Globus pallidus (tissue), 1 donor: ENCODE results near the gene MSI2.
"Not testable (repeated sequence)": the region's sequence is repeated elsewhere in the genome, so short reads cannot be mapped to it uniquely, and the experiment has no call there.

Source experiments
- DNase-seq: peaks from one replicate; pipeline ENCODE4 v3.0.0-alpha.2; 2015; ENCODE audit warnings: low spot score

Gene MSI2

DNA sequence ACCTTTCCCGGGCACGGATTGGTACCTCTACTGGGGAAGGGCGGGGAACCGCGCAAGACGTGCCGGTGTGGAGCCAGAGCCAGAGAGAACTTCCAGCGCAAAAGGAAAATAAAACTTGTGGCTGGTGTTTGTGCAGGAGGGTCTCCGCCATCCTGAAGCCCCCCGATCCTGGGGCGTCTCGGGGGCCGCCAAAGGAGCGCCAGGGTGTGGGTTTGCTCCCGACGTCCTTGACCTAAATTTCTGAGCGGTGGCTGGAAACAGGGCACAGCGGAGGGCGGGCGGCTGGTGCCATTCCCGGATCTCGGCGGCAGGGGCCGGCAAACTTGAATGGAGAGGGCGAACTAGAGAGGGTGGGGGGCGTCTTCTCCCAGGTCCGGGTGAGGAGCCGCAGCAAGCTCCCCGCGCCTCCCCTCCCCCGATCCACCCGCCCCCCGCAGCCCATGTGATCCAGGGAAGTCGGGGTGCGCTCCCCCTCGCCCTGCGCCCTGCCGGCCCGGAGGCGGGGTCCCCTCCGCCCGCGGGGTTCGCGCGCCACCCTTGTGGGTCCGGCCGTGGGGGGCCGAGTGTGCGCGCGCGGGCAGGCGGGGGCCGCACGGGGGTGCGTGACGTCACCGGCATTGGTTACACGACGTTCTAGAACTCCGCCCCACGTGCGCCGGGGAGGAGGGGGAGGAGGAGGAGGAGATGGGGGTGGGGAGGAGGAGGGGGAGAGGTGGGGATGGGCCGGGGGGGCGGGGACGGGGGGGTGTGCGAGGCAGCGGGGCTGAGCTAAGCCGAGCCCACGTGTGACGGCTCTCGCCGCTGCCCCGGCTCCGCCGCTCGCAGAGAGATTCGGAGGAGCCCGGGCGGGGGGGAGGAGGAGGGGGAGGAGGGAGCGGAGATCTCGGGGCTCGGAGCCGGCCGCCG, at the start of gene MSI2:
MSI2 (plus strand) TSS at position 748 of the 906 bp plus-strand sequence. CDS start 220 bp downstream, outside the sequence.
- peak; percentile 92 for DNase-seq

DNA sequence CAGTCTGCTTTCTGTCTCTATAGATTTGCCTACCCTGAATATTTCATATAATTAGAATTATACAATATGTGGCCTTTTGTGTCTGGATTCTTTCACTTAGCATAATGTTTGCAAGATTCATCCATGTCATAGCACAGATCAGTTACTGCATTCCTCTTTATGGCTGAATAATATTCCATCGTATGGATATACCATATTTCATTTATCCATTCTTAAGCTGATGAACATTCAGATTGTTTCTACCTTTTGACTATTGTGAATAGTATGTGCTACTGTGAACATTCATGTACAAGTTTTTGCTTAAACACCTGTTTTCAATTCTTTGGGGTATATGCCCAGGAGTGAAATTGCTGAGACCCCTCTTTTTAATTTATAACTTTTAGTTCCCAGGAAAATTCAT, 49.4 kb upstream of the MSI2 start:
- DNase-seq, result no peak

DNA sequence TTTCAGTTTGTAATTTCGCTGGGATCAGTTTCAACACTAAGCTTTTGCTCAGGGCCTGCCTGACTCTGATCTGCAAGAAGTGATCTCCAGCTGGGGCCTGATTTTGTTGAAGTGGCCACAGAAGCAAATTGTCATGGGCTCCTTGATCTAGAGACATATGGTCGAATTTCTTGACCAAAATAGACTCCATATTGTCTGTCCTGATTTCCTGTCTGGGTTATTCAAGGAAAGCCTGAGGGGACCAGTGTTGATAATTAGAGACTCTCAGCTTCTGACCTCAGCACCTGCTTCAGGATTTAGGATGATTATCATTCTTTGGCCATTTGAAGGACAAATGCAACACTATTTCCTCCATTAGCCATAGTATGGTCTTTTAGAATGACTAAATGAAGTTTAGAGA, 48.9 kb upstream of the MSI2 start:
- no peak for DNase-seq

DNA sequence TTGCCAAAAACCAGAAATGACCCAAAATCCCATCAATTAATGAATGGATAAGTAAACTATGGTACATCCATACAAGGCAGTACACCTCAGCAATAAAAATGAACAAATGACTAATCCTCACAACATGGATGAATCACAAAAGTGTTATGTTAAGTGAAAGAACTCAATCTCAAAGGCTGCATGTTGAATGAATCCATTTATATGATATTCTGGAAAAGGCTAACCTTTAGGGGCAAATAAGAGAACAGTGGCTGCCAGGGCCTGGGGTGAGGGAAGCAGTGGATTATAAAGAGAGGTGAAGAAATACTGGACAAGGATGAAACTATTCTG, 46.1 kb upstream of the MSI2 start:
- no peak for DNase-seq

DNA sequence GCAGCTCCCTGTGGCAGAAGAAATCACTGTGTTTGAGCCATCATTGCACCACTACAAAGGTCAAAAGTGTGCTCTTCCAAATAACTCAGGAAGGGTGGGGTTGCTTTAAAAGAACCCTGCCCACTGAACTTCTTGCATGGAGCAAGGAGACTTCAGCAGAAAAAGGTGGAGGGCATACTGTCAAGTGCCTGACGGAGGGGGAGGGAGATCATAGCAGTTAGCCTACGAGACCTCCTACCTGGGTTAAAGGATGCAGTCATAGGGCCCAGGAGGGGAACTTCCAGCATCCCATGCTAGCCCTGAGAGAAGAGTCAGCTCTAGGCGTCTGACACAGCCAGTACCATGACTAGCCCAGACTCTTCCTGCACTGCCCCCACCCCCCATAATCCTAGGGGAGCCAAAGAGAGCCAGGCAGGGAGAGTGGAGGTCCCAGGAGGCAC, 45.3 kb upstream of the MSI2 start:
- no peak for DNase-seq

DNA sequence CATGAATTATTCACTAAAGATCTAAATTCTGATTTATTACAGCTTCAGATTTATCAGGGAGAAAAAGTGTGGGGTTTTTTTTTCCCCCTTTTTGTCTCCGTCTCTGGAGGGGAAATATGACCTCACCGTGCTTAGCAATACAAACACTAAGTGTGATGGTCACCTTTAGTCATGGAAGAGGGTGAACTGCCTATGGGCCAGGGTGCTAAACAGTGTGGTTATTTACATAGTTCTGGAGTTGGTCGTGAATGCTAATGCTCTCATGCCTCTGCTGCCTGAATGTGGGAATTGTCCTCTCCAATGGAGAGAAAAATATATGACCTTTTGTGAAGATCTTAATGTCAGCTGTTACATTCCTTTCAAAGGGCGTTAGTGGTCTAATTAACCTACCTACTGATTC, 44.8 kb upstream of the MSI2 start:
- no peak for DNase-seq

DNA sequence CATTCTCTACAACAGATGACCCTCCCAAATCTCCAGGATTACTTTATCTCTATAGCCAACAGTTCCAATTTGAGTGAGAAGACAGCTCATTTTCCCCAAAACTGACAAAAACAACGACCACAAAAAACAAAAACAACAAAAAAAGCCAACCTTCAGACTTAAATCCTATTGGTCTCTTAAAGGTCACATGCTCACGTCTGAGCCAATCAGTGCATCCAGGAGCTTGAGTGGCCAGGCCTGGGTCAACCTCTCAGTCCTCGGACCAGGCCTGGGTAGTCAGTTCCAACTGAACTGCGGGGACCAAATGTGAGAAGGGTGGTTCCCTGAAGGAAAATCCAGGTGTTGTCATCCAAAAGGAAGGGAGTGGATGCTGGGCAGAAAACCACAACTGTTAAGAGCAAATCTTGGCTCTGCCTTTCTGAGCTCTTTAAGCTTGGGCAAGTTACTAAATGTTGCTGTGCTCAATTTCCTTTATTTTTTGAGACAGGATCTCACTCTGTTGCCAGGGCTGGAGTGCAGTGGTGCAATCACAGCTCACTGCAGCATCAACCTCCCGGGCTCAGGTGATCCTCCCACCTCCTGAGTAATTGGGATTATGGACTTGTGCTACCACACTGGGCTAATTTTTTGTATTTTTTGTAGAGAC, 43.0 kb upstream of the MSI2 start:
- no peak for DNase-seq

DNA sequence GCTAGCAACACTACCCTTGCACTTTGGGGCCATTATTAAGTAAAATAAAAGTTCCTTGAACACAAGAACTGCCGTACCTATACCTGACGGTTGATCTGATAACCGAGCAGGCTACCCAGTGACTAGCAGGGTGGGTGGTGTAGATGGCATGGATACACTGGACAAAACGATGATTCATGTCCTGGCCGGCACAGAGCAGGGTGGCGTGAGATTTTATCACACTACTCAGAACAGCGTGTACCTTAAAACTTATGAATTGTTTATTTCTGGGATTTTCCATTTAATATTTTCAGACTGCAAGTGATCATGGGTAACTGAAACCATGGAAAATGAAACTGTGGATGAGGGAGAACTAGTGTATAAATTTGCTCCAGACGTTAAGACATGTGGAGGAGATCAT, 41.0 kb upstream of the MSI2 start:
- DNase-seq, result no peak

DNA sequence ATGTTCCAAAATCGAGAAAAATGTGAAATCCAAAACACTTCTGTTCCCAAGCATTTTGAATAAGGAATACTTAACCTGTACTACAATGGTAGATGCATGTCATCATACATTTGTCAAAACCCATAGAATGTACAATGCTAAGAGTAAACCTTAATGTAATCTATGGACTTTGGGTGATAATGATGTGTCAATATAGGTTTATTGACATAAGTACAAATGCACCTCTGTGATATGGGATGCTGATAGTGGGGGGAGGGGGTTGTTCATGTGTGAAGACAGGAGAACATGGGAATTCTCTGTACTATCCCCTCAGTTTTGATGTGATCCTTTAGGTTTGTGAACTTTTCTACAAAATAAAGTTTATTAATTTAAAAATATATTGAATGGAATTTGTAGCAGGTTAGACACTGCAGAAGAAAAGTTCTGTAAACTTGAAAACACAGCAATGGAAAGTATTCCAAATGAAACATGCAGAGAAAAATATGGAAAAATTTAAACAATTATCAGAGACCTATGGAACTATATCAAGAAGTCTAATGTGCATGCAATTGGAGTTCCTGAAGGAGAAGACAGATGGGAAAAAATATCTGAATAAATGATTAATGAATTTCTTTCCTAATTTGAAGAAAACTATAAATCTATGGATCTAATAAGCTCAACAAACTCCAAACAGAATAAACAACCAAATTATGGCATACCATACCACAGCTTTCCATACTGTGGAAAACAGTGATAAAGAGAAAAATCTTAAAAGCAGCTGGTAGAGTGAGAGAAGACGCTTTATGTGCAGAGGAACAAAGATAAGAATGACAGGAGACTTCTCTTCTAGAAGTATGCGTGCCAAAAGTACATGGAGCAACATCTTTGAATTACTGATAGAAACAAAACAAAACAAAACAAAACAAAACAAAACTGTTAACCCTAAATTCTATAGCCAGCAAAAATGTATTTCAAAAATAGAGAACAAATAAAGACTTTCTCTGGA, 34.7 kb upstream of the MSI2 start:
- DNase-seq, result no peak

DNA sequence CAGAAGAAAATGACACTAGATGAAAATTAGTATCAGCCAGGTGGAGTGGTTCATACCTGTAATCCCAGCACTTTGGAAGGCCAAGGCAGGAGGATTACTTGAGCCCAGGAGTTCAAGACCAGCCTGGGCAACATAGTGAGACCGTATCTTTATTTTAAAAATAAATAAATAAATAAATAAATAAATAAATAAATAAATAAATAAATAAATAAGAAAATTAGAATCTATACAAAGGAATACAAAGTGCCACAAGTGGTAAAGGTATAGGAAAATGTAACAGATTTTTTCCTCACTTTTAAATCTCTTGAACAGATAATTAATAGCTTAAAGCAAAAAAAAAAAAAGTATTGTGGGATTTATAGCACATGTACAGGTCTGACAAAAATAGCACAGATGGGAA, 33.9 kb upstream of the MSI2 start:
- not testable (repeated sequence) for DNase-seq

DNA sequence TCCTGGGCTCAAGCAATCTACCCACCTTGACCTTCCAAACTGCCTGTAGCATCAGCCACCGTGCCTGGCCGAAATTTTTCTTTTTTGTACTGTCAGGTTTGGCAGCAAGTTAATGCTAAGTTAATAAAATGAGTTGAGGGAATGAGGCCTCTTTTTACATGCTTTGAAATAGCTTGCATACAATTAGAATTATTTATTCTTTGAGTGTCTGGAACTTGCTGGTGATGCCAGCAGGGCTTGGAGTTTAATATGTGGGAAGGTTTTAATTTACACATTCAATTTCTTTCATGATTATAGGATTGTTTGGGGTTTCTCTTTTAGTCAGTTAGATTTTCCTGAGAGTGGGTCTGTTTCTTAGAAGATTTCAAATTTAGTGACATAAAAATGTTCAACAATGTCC, 31.2 kb upstream of the MSI2 start:
- no peak for DNase-seq

DNA sequence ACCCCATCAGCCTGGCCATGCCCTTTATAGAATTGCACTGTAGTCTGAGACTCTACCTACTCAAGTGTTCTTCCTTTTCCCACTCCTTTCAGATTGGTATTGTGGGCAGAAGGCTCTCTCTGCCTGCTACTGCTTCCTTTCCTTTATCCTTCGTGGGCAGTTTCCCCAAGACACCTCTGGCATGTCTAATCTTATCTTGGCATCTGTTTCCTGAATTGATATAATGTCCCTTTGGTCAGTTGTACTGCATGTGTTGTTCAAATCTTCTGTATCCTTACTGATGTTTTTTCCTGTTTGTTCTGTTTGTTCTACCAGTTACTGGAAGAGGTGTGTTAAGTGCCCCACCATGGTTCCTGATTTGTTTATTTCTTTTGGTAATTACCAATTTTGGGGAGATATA, 29.5 kb upstream of the MSI2 start:
- no peak for DNase-seq

DNA sequence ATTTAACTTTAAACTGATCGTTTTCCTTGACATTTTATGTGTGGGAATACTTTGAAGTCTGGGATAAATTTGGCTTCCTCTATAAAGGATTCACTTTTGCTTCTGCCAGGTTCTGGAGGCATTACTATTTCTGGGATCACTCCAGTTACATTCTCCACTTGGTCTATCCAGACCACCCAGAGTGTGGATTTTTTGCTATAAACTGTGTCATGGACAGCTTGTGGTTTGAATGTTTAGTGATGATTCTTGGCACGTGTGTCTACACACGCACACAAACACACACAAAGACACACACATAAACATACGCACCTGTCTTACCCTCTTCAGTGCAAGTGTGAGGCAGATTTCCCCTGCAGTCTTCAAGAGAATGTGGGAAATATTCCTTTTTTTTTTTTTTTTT, 27.4 kb upstream of the MSI2 start:
- no peak for DNase-seq

DNA sequence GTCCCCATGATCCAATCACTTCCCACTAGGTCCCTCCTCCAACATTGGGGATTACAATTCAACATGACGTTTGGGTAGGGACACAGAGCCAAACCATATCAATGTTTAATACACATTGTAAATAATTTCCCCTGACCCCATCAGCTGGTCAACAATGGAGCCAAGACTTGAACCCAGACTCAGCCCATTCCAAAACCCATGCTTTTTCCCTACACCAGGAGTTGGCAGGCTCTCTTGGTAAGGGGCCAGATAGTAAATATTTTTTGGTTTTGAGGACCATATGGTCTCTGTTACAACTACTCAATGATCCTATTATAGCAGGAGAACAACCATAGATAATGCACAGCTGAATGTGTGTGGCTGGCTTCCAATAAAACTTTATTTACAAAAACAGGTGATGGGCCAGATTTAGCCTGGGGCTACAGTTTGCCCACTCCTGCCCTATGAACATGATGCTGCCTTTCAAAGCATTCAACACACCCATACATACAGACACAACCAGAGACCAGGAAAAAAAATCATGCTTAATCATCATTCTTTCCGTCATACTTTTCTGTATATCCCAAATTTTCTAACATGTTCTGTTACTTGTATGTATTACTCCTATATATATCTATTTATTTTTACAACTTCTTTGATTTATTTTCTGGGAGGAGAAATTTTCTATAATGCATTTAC, 22.1 kb upstream of the MSI2 start:
- DNase-seq, result no peak

DNA sequence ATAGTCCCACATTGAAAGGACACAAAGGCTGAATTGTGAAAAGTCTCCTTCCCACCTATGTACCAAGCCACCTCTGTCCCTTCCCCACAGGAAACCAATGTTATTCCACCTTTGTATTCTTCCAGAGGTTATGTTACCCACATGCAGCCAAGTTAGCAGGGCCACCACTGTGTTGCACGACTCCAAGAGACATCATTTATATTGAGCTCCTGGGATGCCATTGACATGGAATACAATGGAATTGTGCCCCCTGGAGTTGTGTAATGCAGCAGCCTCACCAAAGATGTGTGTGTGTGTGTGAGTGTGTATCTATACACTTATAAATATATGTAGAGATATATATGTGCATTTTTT, 21.6 kb upstream of the MSI2 start:
- DNase-seq, result no peak

DNA sequence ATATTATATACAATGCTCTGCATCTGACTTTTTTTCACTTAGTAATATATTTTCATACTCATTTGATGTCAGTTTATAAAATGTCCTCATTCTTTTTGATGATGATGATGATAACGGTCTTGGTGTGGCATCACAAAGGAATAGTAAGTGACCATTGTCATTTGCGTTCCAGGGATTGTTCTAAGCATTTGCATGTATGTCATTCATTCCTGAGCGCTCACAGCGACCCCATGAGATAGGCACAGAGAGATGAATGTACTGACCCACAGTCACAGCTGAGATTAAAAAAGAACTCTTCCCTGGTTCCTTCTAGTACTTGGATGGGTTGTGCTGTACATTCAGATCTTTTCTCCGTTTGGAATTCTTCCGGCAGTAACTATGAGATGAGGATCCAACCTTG, 21.2 kb upstream of the MSI2 start:
- DNase-seq, result no peak

DNA sequence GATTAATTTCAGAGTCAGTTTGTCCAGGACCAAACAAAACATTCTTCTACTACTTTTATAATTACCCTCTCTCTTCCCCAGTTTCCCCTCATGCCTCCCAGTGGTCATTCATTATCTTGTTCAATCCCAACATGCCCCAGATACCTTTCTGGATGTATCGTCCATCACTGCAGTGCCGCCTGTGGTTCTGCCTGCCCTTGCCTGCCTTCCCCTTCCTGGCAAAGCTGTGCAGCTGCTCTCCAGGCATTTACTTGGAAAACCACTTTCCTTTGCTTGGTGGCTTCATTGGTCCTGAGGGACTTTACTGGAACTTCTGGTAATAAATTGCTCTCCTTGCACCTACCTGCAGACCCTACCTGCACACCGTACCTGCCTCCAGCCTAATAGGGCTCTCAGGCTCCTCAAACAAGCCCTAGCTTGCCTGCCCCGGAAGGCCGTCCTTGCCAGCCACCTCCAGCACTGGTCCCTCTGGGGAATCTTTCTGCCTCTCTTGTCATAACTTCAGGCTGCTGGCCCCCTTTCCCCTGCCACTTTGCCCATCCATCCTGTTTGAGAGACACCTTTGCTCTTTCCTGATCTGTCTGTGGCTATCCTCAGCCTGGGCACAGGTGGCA, 19.5 kb upstream of the MSI2 start:
- no peak for DNase-seq

DNA sequence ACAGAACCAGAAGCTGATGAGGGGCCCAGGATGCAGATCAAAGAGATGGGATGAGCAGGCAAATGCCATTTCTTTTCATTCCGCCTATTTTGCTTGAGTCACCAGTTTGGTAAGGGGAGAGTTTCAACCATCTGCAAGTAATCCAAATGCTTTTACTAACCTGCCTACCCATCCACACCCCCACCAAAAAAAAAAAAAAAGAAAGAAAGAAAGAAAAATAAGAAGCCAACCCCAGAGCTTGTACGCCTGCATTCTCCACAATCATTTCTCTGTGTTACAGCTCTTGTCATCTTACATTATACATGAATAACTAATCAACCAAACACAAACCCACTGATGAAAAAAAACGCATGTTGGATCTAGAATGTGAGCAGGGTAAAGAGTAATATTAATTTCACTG, 15.7 kb upstream of the MSI2 start:
- DNase-seq, result no peak

DNA sequence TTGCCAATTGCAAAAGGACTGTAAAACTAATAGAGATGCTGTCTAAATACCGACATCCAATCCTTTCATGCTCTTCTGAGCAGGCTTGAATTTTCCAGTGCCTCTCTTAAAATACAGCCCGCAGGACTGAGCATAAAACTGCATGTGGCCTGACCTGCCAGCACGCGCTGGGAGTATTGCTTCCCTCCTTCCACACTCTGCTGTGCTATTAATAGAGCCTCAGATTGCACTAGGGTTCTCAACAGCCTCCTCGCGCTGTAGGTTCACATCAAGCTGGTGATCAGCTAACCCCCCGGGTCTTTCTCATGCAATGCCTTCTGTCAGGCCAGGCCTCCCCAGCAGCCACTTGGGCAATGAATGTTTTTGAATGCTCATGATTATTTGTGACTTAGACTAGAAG, 14.2 kb upstream of the MSI2 start:
- no peak for DNase-seq

DNA sequence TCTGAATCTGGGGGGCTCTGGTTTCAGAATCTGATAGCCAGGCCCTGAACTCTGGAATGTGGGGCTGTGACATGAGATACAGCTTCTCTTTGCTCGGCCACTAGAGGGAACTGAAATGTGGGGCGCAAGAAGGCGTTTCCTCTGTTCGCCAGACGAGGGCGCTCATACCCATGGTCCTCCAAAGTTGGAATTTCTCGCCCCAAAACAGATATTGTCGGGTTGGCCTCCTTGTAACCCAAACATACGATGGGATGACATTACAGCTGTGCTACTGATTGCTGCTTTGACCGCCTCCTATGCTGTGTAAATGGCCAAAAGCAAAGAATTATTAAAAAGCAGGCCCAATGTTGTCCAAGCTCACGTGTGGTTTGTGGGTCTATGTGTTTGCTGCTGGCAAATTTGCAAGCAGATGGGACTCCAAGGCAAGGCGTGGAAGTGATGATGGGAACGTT, 13.1 kb upstream of the MSI2 start:
- peak; percentile 52 for DNase-seq

DNA sequence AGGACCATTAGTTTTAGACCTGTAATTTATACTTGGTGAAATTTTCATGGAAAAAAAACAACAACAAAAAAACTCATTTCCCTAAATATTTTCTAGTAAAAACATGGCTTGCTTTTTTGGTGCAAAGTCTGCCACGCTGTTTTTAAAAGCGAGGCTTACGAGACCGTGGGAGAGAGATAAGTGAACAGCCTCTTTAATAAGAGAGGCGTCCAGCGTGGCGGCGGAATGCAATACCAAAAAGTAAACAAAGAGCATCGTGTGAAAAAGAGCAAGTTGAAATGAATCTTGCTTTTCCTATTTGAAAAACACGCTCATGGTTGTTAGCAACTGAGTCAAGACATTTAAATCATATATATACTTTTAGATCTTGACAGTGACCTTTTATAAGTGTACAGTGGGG, 10.5 kb upstream of the MSI2 start:
- no peak for DNase-seq
